ENCODE results near the gene UBTF.

Gene UBTF

GRCh38 chr17:44211281-44212265, 7.9 kb downstream of the UBTF start:
- ChIA-PET POLR2A (interaction anchor here (1.1 to 4.1 kb wide), 4 partner anchors 9 to 134 kb away, joined by 3 to 23 read pairs (median 4); partner anchors contain the start of genes TMUB2 and UBTF), CTCF (interaction anchor here (0.6 to 3.7 kb wide), 7 partner anchors 28 to 300 kb away, joined by 3 to 33 read pairs (median 7); partner anchors contain the start of genes GRN and SLC25A39)
- no peak overlapping the region for H3K4me3 ChIP-seq (ENCODE audit: low read depth, low read length)
- no peak overlapping the region for H3K27ac ChIP-seq (ENCODE audit: extremely low read depth, low read depth, low read length)
- no peaks in the 10 kb centered on the region for H3K4me1 ChIP-seq (ENCODE audit: control insufficient read depth, insufficient read depth, low read length)
- 0 out of 2 replicates have a peak, but pooled peaks have one; percentile 10 for TF ChIP-seq ZNF600 (tag by site-specific recombination; IDR thresholded peaks at IDR 0.05)
- no peak for TF ChIP-seq PBX3 (CRISPR knock-in tag; IDR thresholded peaks at IDR 0.05)
- no peaks in the 10 kb centered on the region for H3K9me3 ChIP-seq (ENCODE audit: control insufficient read depth, insufficient read depth, low read depth, low read length)
- H3K36me3 ChIP-seq (ENCODE audit: control insufficient read depth in 2 of 2, insufficient read depth in 1 of 2, low read length in 2 of 2), result peaks cover 39 to 98% of the 10 kb centered on the region in 2 experiments

- H3K4me1 ChIP-seq (ENCODE audit: control insufficient read depth, insufficient read depth, low read length), result no peaks in the 10 kb centered on the region
- no peak overlapping the region for H3K4me3 ChIP-seq (ENCODE audit: low read depth, low read length)
- ChIA-PET POLR2A (interaction anchor here (0.9 to 4.1 kb wide), 6 partner anchors 8 to 114 kb away, joined by 3 to 23 read pairs (median 4); partner anchors contain the start of genes ATXN7L3, TMUB2 and UBTF), CTCF (interaction anchor here (0.5 to 3.7 kb wide), 24 partner anchors 9 to 313 kb away, joined by 3 to 33 read pairs (median 4); partner anchors contain the start of genes GRN, SLC25A39 and TMUB2)
- no peak overlapping the region; the same call in 1 of the 2 replicates for H3K27ac ChIP-seq (ENCODE audit: extremely low read depth, low read depth, low read length)
- H3K36me3 ChIP-seq (ENCODE audit: control insufficient read depth in 2 of 2, insufficient read depth in 1 of 2, low read length in 2 of 2), result peaks cover 38 to 88% of the 10 kb centered on the region in 2 experiments
- H3K9me3 ChIP-seq (ENCODE audit: control insufficient read depth, insufficient read depth, low read depth, low read length), result no peaks in the 10 kb centered on the region
- TF ChIP-seq ZNF184 (tag by site-specific recombination; IDR thresholded peaks at IDR 0.05) (no peak), SALL2 (tag by site-specific recombination; IDR thresholded peaks at IDR 0.05; ENCODE audit: borderline replicate concordance) (0 out of 2 replicates have a peak, but pooled peaks have one; percentile 6), ZNF629 (tag by site-specific recombination; IDR thresholded peaks at IDR 0.05) (no peak), ZNF544 (tag by site-specific recombination; IDR thresholded peaks at IDR 0.05) (no peak), ZNF341 (tag by site-specific recombination; IDR thresholded peaks at IDR 0.05; ENCODE audit: low read depth) (no peak), ZNF23 (tag by site-specific recombination; IDR thresholded peaks at IDR 0.05; ENCODE audit: borderline replicate concordance) (no peak), ZNF155 (tag by site-specific recombination; IDR thresholded peaks at IDR 0.05) (no peak), ZNF530 (tag by site-specific recombination; IDR thresholded peaks at IDR 0.05; ENCODE audit: low read depth) (no peak), ZNF10 (tag by site-specific recombination; IDR thresholded peaks at IDR 0.05) (no peak), KLF1 (tag by site-specific recombination; IDR thresholded peaks at IDR 0.05) (no peak), GLIS2 (tag by site-specific recombination; IDR thresholded peaks at IDR 0.05) (peak; percentile 62), YY1 (tag by site-specific recombination; IDR thresholded peaks at IDR 0.05) (no peak), ZNF404 (tag by site-specific recombination; IDR thresholded peaks at IDR 0.05) (no peak), ZNF121 (tag by site-specific recombination; IDR thresholded peaks at IDR 0.05) (no peak), ZNF580 (tag by site-specific recombination; IDR thresholded peaks at IDR 0.05) (no peak), BCL11B (tag by site-specific recombination; IDR thresholded peaks at IDR 0.05; ENCODE audit: low read depth) (no peak), ZNF416 (tag by site-specific recombination; IDR thresholded peaks at IDR 0.05) (no peak), ZNF692 (tag by site-specific recombination; IDR thresholded peaks at IDR 0.05) (peak; percentile 60; the same call in 1 of the 2 replicates), ZNF366 (tag by site-specific recombination; conservative IDR thresholded peaks at IDR 0.05) (no peak), GFI1B (tag by site-specific recombination; IDR thresholded peaks at IDR 0.05) (no peak), ZNF433 (tag by site-specific recombination; IDR thresholded peaks at IDR 0.05; ENCODE audit: low read depth) (no peak), ZBTB44 (tag by site-specific recombination; IDR thresholded peaks at IDR 0.05) (no peak), ZSCAN30 (tag by site-specific recombination; IDR thresholded peaks at IDR 0.05) (peak; percentile 78), ZNF837 (tag by site-specific recombination; IDR thresholded peaks at IDR 0.05) (no peak), BCL11A (tag by site-specific recombination; IDR thresholded peaks at IDR 0.05; ENCODE audit: low read depth) (no peak), ZSCAN16 (tag by site-specific recombination; IDR thresholded peaks at IDR 0.05) (no peak), SCRT2 (tag by site-specific recombination; IDR thresholded peaks at IDR 0.05) (no peak)
These were observed 8.9 kb downstream of the UBTF start for GRCh38 chr17:44210342-44211192.

Data from HEK293 (cell line).